NCI-H1417 (cell line): ENCODE data around the gene CFAP20.
"Not testable (repeated sequence)": the region's sequence is repeated elsewhere in the genome, so short reads cannot be mapped to it uniquely, and the experiment has no call there.

Experiments used
- DNase-seq, 3 experiments: peaks; one replicate each; lab custom pipeline; 2025; lab: John Stamatoyannopoulos, UW

Gene CFAP20

DNA sequence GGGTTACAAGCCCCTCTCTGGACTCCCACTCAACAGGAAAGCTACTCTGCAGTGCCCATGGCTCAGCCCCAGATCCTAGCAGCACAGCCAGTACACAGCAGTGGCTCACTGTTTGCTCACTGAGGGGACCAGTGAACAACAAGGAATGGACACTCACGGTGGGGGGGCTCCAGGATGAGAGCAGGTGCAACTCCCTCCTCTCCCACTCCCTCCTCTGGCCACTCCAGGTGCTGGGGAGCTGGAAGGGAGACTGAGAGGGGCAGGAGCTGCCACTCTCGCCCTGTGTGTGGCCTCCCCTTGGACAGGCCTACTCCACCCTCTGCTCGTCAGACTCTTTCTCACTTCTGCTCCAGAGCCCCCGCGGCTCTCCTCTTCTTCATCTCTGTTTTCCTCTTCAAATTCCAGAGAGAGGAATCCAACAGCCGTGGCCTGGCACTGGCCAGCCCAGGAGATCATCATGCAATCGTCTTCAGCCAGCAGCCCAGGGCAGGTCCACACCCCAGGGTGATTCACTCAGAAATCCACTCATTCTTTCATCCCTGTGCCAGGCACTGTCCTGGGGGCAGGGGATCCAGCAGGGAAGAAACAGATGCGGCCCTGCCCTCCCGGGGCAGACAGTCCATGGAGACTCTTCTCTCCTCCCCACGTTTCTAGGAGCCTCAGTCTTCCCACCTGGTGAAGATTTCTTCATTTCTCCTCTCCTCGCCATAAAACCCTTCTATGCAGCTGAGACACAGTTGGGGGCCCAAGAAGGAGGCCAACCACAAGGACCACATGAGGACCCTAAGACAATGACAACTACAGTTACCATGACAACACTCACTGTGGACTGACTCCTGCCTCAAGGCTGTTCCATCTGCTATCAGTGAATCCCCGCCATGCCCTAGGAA lies 30.7 kb downstream of the CFAP20 start:
- DNase-seq: peak in 2 of 3 experiments; percentile 35 to 67

DNA sequence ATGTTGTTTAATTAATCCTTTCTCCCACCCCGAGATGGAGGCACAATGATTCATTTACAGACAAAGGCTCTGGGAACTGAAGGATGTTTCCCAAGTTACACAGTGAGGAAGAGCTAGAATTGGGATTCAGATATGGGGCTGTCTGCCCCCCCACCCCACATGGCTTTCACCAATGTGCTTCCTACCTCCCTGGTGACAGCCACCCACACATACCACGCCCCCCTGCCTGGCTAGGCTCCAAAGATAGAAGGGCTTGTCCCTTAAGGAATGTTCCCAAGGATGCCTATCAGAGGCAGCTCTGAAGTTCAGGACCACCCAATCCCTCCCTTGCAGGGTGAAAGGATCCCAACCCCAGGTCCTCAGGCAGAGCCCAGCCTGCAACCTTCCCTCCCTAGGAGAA lies 32.9 kb downstream of the CFAP20 start:
- DNase-seq: no peak

DNA sequence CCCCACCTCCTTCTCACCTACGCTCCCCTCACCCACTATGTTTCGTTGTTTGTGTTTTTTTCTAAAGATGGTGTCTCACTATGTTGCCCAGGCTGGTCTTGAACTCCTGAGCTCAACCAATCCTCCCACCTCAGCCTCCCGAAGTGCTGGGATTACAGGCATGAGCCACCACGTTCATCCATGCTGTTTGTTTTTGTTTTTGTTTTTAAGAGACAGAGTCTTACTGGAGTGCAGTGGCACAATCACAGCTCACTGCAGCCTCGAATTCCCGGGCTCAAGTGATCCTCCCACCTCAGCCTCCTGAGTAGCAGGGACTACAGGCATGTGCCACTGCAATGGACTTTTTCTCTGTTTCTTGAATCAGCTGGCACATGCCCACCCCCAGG lies 33.6 kb downstream of the CFAP20 start:
- not testable (repeated sequence) for DNase-seq

DNA sequence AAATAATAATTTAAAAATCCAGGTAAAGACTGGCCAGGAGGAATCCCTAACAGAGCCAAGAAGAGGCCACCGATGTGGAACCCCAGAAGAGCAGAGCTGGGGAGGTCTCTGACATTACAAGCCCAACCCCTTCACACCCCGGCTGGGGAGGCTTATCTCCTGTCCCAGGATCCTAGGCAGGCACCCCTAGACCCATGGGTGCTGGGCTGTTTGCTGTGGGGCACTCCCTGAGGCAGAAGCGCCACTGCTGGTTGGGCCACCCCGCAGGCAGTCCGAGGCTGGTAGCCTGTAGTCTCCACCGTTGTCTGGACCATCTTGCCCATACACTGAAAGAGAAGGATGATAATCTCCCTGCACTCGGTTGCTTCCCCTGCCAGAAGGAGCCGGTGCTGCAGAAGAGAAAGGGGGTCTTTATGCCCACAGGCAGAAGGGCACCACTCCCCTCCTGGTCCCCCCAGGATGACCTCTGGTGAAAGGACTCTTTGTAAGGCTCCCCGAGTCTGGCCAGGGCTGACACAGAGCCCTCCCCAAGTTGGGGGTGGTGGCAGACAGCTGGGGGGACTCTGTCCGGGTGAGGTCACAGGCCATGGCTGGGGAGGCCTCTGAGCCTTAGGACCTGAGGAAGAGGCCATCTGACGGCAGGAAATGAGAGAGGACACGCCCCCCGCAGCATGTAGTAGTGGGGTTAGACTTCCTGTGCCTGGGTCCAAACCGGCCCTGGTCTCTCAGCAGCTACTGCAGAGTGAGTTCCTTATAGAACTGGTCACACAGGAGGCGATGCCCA lies 34.2 kb downstream of the CFAP20 start:
- DNase-seq: no peak

DNA sequence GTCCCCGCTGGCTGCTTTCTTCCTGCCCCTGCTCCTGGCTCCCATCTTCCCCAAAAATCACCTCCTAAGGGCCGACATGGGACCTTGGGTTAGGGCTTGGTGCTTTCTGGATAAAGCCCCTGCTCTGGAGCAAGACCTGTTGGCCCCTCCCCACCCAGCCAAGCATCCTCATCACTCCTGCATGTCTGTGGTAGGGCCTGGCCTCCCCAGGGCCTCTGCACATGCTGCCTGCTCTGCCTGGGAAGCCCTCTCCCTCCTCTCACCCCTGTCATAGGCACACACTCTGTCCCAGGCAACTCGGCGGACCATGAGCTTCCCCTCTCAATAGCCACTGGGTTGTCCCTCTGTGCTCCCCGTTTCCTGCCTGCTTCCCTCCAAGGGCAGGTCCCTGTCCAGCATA lies 35.2 kb downstream of the CFAP20 start:
- DNase-seq: no peak

DNA sequence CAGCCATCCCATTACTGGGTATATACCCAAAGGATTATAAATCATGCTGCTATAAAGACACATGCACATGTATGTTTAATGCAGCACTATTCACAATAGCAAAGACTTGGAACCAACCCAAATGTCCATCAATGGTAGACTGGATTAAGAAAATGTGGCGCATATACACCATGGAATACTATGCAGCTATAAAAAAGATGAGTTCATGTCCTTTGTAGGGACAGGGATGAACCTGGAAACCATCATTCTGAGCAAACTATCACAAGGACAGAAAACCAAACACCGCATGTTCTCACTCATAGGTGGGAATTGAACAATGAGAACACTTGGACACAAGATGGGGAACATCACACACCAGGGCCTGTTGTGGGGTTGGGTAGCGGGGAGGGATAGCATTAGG lies 38.8 kb downstream of the CFAP20 start:
- DNase-seq: not testable (repeated sequence)

DNA sequence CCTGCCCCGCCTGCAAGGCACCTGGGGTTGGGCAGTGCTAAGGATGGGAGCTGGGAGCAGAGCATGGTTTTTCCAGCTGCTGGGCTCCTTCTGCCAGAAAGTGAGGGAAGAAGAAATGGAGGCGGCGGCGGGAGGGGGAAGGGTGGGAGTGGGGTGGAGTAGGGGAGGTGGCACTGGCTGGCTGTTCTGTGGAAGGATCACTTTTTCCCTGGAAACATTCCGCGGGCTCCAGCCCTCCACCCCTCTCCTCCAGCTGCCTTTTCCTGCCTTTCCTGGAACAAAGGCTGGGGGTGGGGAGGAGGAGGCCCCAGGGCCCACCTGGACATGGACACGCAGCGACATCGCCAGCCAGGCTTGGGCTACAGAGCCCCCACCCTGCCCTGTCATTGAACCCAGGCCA lies 41.1 kb downstream of the CFAP20 start:
- DNase-seq: no peak

DNA sequence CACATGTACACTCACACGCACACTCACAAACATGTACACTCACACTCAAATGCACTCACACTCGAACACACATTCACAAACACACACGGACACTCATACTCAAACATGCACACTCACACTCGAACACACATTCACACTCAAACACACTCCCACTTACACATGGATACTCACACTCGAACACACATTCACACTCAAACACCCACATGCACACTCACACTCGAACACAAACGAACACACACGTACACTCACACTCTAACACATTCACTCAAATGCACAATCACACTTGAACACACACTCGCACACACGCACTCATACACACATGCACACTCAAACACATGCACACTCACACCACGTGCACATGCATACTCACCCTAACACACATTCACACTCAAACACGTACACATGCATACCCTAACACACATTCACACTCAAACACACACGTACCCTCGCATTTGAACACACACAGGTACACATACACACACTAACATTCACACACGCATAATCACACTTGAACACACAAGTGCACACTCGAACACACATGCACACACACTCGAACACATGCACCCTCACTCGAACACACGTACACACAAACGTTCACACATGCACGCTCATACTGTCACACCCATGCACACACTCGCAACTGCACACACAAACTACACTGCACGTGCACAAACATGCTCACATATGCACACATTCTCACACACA lies 41.8 kb downstream of the CFAP20 start:
- DNase-seq: peak in 1 of 3 experiments; percentile 38

DNA sequence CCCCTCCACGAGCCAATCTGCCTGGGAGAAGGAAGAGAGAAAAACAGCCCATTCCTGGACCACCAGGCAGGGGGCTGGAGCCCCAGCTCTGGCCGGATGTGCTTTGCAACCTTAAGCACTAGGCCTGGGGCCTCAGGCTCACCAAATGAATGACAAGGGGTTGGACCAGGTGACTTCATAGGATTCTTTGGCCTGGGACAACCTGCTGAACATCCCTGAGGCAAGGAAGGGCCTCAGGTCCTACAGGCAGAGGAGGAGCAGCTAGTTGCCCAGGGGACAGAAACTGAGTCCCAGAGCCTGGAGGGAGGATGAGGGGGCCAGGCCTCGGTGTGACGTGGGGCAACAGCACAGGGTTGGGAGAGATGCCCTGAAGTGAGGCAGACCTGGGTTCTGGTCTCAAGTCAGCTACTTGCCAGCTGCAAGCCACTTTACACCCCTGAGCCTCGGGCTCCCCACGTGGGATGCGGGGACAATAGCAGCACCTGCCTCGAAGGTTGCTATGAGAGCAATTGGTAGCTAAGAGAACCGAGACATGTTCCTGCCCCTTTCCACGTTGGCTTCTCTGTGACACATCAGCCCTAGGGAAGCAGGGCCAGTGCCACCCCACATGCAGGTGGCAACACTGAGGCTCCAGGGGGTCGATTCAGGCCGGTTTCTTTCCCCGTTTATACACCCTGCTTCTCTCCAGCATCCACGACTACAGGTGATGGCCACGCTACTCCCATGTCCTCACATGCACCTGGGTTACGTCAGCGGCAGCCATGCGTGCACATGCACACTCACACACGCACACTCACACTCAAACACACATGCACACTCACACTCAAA lies 42.6 kb downstream of the CFAP20 start:
- peak in 2 of 3 experiments; percentile 80 to 90 for DNase-seq

DNA sequence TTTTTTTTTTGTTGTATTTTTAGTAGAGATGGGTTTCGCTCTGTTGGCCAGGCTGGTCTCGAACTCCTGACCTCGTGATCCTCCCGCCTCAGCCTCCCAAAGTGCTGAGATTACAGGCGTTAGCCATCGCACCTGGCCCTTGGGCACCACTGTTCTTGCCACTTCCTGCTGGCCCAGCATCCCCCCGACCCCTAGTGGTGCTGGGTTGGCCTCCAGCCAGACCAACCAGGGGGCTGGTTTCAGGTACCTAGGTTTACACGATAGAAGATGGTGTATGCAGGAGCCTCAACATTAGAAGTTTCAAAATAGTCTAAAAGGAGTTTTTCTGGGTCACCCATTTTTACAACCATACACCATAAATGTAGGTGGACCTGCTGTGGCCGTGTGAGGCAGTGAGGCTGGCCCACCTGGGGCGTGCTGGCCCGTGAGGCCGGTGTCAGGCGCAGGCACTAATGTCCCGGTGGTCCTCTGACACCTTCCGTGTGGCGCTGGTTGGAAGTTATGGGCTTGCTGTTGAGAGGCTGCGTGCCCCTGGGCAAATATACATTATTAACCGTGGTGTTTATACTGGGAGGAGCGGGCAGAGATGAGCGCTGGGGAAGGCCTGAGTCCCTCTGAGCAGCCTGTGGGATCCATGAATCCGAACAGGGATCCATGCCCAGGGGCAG lies 43.5 kb downstream of the CFAP20 start:
- peak in 1 of 3 experiments; percentile 14 for DNase-seq

DNA sequence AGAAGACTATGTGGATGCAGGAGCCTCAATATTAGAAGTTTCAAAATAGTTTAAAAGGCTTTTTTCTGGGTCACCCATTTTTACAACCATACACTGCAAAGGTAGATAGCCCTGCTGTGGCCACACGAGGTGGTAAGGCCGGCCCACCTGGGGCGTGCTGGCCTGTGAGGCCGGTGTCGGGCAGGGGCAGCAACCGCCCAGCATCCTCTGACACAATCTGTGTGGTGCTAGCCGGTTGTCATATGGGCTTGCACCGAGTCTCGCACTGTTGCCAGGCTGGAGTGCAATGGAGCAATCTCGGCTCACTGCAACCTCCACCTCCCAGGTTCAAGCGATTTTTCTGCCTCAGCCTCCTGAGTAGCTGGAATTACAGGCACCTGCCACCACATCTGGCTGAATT lies 44.0 kb downstream of the CFAP20 start:
- DNase-seq: no peak

DNA sequence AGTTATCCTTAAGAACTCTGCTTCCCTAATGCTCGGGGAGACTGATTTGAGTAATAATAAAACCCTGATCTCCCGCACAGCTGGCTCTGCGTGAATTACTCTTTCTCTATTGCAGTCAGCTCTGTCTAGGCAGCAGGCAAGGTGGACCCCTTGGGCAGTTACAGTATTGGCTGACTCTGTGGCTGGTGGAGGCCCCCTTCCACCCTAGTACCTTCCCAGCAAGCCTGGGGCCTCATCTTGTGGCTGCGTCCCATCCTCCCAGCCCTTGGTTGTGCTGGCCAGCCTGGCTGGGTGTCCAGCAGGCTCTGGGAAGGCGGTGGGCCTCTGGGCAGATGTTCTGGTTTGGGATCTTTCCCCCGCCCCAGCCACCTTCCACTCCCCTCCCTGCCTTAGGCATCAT lies 44.5 kb downstream of the CFAP20 start:
- DNase-seq: no peak

DNA sequence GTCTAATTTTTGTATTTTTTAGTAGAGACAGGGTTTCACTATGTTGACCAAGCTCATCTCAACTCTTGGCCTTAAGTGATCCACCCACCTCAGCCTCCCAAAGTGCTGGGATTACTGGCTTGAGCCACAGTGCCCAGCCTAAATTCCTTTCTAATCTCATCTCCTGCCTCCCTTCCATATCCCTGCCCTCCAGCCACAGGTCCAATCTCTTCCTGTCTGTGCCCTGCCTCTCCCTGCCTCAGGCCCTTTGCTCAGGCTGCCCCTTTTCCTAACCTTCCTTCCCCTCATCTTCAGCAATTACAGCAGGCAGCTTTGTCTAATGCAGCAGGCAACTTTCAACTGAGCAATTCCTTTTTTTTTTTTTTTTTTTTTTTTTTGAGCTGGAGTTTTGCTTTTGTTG lies 46.8 kb downstream of the CFAP20 start:
- no peak for DNase-seq

DNA sequence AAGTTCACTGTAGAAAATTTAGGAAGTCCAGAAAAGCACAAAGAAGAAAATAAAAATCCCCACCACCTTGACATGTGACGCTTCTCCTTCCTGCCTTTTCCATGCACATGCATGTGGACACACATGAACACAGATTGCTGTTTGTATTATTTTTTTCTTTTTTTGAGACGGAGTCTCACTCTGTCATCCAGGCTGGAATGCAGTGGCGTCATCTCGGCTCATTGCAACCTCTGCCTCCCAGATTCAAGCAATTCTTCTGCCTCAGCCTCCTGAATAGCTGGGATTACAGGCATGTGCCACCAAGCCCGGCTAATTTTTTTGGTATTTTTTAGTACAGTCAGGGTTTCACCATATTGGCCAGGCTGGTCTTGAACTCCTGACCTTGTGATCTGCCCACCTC lies 48.5 kb downstream of the CFAP20 start:
- not testable (repeated sequence) for DNase-seq

DNA sequence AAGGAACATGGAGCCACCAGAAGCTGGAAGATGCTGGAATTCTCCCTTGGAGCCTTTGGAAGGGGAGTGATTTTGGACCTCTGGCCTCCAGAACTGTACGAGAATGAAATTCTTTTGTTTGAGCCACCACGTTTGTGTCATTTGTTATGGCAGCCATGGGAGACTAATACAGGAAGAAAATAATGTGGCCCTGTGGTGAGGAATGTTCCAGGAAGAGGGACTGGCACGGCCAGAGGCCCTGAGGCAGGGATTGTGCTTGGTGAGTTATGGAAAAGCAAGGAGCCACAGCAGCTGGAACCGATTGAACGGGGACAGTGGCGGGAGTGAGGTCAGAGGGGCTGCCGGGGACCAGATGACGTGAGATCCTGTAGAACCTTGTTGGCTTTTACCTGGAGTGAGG lies 51.4 kb downstream of the CFAP20 start:
- DNase-seq: no peak

DNA sequence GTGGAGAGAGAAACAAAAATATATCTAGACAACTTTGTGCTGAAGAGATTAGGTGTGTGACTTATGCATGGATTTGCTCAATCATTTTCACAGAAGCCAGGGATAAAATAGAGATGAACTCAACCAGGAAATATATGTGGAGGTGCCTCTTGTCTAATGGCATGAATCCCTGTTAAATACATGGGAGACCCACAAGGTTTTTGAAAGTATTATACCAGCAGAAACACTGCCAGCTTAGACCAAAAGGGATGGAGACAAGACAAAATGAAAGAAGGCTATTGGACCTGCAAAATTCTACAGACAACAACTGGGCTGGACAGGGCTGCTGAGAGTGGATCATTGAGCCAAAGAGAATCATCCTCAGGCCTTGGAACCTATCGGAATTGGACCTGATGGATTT lies 52.7 kb downstream of the CFAP20 start:
- DNase-seq: no peak

DNA sequence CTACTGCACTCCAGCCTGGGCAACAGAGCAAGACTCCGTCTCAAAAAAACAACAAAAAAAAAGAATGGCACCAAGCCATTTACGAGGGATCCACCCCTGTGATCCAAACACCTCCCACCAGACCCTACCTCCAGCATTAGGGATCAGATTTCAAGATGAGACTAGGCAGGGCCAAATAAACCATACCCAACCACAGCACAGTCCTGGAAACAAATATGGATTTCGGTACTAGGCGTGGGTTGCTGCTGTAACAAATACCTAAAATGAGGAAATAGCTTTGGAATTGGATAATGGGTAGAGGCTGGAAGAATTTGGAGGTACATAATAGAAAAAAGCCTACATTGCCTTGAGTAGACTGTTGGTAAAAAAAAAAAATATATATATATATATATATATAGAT lies 54.5 kb downstream of the CFAP20 start:
- DNase-seq: no peak

DNA sequence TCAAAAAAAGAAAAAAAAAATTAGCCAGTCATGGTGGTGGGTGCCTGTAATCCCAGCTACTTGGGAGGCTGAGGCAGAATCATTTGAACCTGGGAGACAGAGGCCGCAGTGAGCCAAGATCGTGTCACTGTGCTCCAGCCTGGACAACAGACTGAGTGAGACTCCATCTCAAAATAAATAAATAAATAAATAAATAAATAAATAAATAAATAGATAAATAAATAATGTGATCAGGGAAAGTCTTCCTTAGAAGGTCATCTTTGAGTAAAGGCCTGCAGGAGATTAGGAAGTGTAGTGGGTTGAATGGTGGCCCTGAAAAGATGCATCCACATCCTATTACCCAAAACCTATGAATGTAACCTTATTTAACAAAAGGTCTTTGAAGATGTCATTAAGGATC lies 56.1 kb downstream of the CFAP20 start:
- DNase-seq: not testable (repeated sequence)

DNA sequence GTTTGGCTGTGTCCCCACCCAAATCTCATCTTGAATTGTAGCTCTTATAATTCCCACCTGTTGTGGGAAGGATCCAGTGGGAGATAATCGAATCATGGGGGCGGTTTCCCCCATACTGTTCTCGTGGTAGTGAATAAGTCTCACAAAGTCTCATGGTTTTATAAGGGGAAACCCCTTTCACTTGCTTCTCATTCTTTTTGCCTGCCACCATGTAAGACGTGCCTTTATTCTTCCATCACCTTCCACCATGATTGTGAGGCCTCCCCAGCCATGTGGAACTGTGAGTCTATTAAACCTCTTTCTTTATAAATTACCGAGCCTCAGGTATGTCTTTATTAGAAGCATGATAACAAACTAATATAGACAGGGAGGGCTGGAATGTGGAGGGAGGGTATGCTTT lies 57.0 kb downstream of the CFAP20 start:
- not testable (repeated sequence) for DNase-seq

DNA sequence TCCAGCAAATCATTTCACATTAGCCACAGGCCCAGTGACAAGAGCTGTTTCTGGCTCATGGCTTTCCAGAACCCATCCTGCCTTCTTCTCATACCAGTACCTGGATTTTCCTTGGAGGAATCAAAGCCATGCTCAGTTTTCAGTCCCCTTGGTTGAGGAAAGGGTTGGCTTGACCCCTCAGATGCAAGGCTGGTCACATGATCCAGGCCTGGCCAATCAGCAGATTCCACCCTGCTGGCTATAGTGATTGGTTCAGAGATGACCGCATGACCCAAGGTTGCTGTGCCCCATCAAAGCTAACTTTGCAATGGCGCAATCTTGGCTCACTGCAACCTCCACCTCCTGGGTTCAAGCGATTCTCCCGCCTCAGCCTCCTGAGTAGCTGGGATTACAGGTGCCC lies 58.6 kb downstream of the CFAP20 start:
- DNase-seq: no peak
